Endothelial cell of umbilical vein (primary cell): Measurements from ENCODE around the gene EPB41L2. TPM values are rescaled to one million over a fixed set of nuclear protein-coding genes. Genes with fewer than 3 reads are reported as not detected.

Experiments
- BruUV-seq: library from RNA; stranded (reverse); fragments of 400-500 nt; replicated peaks from 2 replicates; lab custom pipeline; 2021; lab: Mats Ljungman, UMichigan
- CTCF ChIA-PET: fragments of 300-600, 350-600 bp; sonication (Branson Sonifier 250); formaldehyde crosslinking; loops from one replicate; lab custom pipeline; 2021; ENCODE audit warnings: antibody characterized with exemption, inconsistent platforms; lab: Charles Lee
- POLR2A ChIA-PET: fragments of 300-600, 350-600 bp; sonication (Branson Sonifier 250); formaldehyde crosslinking; loops from one replicate; lab custom pipeline; 2021; ENCODE audit warnings: antibody characterized with exemption, inconsistent platforms; lab: Charles Lee
- DNase-seq: peaks from one replicate; pipeline ENCODE4 v3.0.0-alpha.2; 2011; ENCODE audit warnings: low read depth, low spot score
- FAIRE-seq: peaks from 2 replicates; lab custom pipeline; 2011; peaks lifted over from hg19 to GRCh38; lab: Jason Lieb, UNC
- H2AFZ ChIP-seq: 2 replicates; pipeline ENCODE4 v1.6.0; 2012; ENCODE audit warnings: low read depth, low read length, control low read depth, inconsistent platforms
- H3K27ac ChIP-seq: 2 replicates; pipeline ENCODE4 v1.5.1; 2011; ENCODE audit warnings: low read depth, mild to moderate bottlenecking, control low read depth, low read length, moderate library complexity; ENCODE audit not compliant: insufficient read depth
- H3K27me3 ChIP-seq, 2 experiments: 2 replicates each; pipeline versions ENCODE4 v1.6.0 to v1.6.1; 2011; ENCODE audit warnings: low read length in 2 of 2, mixed read lengths in 1 of 2; ENCODE audit not compliant: control insufficient read depth in 2 of 2, insufficient read depth in 2 of 2
- H3K36me3 ChIP-seq, 2 experiments: 2 replicates in 1 of 2; 3 replicates in 1 of 2; pipeline ENCODE4 v1.5.1; 2011; ENCODE audit warnings: low read length in 2 of 2, mild to moderate bottlenecking in 1 of 2, moderate library complexity in 1 of 2; ENCODE audit not compliant: control insufficient read depth in 2 of 2, insufficient read depth in 2 of 2; ENCODE audit errors: extremely low read depth in 1 of 2
- H3K4me1 ChIP-seq: 3 replicates; pipeline ENCODE4 v1.5.1; 2011; ENCODE audit warnings: mild to moderate bottlenecking, low read length; ENCODE audit not compliant: control insufficient read depth, insufficient read depth; ENCODE audit errors: extremely low read depth
- H3K4me2 ChIP-seq: 2 replicates; pipeline ENCODE4 v1.6.1; 2011; ENCODE audit warnings: low read length, control low read depth, mixed read lengths; ENCODE audit not compliant: insufficient read depth
- H3K4me3 ChIP-seq, 3 experiments: fragments of 200-600 bp in 1 of 3; sonication (generic), shearing (Covaris generic) in 1 of 3; replicated peaks in 1 of 3; 2 replicates each; pipeline ENCODE4 v1.5.1; 2011 to 2016; ENCODE audit warnings: control low read depth in 3 of 3, low read length in 3 of 3, mild to moderate bottlenecking in 2 of 3, inconsistent platforms in 1 of 3, low read depth in 1 of 3, moderate library complexity in 1 of 3; ENCODE audit not compliant: insufficient read depth in 1 of 3
- H3K79me2 ChIP-seq: 2 replicates; pipeline ENCODE4 v1.6.0; 2012; ENCODE audit warnings: low read length, inconsistent platforms; ENCODE audit not compliant: control insufficient read depth, insufficient read depth
- H3K9ac ChIP-seq: replicated peaks from 2 replicates; pipeline ENCODE3; 2011; ENCODE audit warnings: low read length, control low read depth; ENCODE audit not compliant: insufficient read depth; ENCODE audit errors: extremely low read depth
- H3K9me1 ChIP-seq: replicated peaks from 3 replicates; pipeline ENCODE4 v1.6.0; 2011; ENCODE audit warnings: mild to moderate bottlenecking, low read length; ENCODE audit not compliant: control insufficient read depth, insufficient read depth; ENCODE audit errors: extremely low read depth
- H3K9me3 ChIP-seq: replicated peaks from 2 replicates; pipeline ENCODE4 v1.5.1; 2012; ENCODE audit warnings: low read length, inconsistent platforms; ENCODE audit not compliant: control insufficient read depth, insufficient read depth
- H4K20me1 ChIP-seq: replicated peaks from 2 replicates; pipeline ENCODE3; 2011; ENCODE audit warnings: mild to moderate bottlenecking, low read length; ENCODE audit not compliant: control insufficient read depth, insufficient read depth; ENCODE audit errors: extremely low read depth
- EZH2 ChIP-seq: IDR thresholded peaks from 2 replicates; pipeline ENCODE4 v1.6.1; 2012; ENCODE audit warnings: borderline replicate concordance, low read depth, mild to moderate bottlenecking, moderate library complexity, low read length, inconsistent platforms; ENCODE audit not compliant: severe bottlenecking
- FOS ChIP-seq: IDR thresholded peaks from 2 replicates; pipeline ENCODE4 v1.6.1; 2011; ENCODE audit warnings: mild to moderate bottlenecking, low read length, moderate library complexity, borderline replicate concordance; ENCODE audit not compliant: insufficient read depth
- GATA2 ChIP-seq: IDR thresholded peaks from 2 replicates; pipeline ENCODE4 v1.7.0; 2011; ENCODE audit warnings: low read depth, mild to moderate bottlenecking, moderate library complexity, mixed read lengths, low read length; ENCODE audit not compliant: insufficient read length, insufficient read depth
- JUN ChIP-seq: IDR thresholded peaks from 2 replicates; pipeline ENCODE4 v1.6.1; 2011; ENCODE audit warnings: borderline replicate concordance, low read depth; ENCODE audit not compliant: insufficient read length, insufficient read depth
- MYC ChIP-seq: IDR thresholded peaks from one replicate; pipeline ENCODE4 v1.6.1; 2011; ENCODE audit warnings: mild to moderate bottlenecking, low read depth, low read length
- POLR2A ChIP-seq: IDR thresholded peaks from 2 replicates; pipeline ENCODE4 v1.6.1; 2012; ENCODE audit warnings: low read depth, mild to moderate bottlenecking, control low read depth, low read length
- POLR2AphosphoS5 ChIP-seq: IDR thresholded peaks from 2 replicates; pipeline ENCODE4 v1.6.1; 2012; ENCODE audit warnings: low read depth, mild to moderate bottlenecking, control low read depth, low read length, moderate library complexity; ENCODE audit not compliant: insufficient read depth
- dilution Hi-C: fragments of 300-500 bp; cut with MboI; formaldehyde crosslinking; loops from one replicate; pipeline ENCODE4 v1.15.0; 2019; ENCODE audit warnings: low sequenced_read_pairs; ENCODE audit not compliant: extremely low pct_ligation_motif_present
- intact Hi-C: fragments of 100-400 bp; cut with micrococcal nuclease; formaldehyde crosslinking; loops from one replicate; pipeline ENCODE4 v1.10.0; 2022
- polyA plus RNA-seq, 4 experiments: library from polyadenylated mRNA; depleted of rRNA in 3 of 4; stranded (reverse) in 3 of 4; unstranded in 1 of 4; fragments of >200 nt; gene quantifications; 2 replicates each; pipeline versions ENCODE4 v1.2.1 to v1.2.3, GENCODE V29; 2011 to 2012; ENCODE audit warnings: missing spikeins in 1 of 4
- total RNA-seq: library from RNA; stranded (reverse); gene quantifications from 2 replicates; pipeline ENCODE4 v1.2.3, GENCODE V29; 2021
- TF ChIP-seq, protein P1 (sequence below): IDR thresholded peaks from 2 replicates; pipeline ENCODE4 v1.6.1; 2011; ENCODE audit not compliant: insufficient read depth, insufficient read length
- TF ChIP-seq, protein P2 (sequence below), 2 donors: IDR thresholded peaks; 1 replicate in 1 of 2; 2 replicates in 1 of 2; pipeline ENCODE4 v1.5.1; 2011; ENCODE audit warnings: low read length in 2 of 2, mild to moderate bottlenecking in 2 of 2, moderate library complexity in 2 of 2, control low read depth in 1 of 2, inconsistent platforms in 1 of 2, low read depth in 1 of 2; ENCODE audit not compliant: insufficient read depth in 1 of 2; ENCODE audit errors: extremely low read depth in 1 of 2

The EPB41L2 gene
- total and polyA plus RNA-seq, 2 donors (not counting 3 experiments of a cell fraction or from before 2014, with no cell fraction given), result 26.5 to 87.7 TPM

DNA sequence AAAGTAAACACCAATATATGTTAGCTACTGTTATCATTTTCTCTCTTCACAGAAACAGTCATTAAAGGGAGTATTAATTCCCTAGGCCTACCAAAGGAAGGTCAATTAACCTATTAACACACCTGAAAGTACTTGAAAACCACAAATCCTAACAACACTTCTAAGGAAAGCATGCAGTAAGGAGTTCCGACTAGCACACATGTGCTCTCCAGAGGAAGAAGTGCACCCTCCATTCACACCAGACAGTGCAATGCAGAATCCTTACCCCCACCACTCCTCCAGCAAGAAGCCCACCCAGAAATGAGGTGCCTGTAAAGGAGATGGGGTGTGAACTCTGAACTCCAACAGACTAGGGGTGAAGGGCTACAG is 58.7 kb downstream of the EPB41L2 start:
- Histone ChIP-seq H2AFZ (no peak overlapping the region), H3K9me1 (no peaks in the 10 kb centered on the region), H3K9me3 (no peaks in the 10 kb centered on the region), H3K27ac (no peak overlapping the region), H3K36me3 (no peaks in the 10 kb centered on the region), H3K79me2 (peaks cover 59% of the 10 kb centered on the region), H3K4me3 (no peak overlapping the region), H3K4me2 (no peak overlapping the region), H3K4me1 (no peaks in the 10 kb centered on the region), H3K9ac (no peak overlapping the region), H3K27me3 (no peaks in the 10 kb centered on the region), H4K20me1 (no peaks in the 10 kb centered on the region)
- intact Hi-C loops, result no loop called here
- DNase-seq (no peak), FAIRE-seq (no peak)
- BruUV-seq, result no TSS peak
- ChIA-PET POLR2A (interaction anchor here (0.6 kb wide), 1 partner anchor 37 kb away, joined by 4 read pairs; no protein-coding TSS in a partner anchor), CTCF (interaction anchor here (1.2 to 3.1 kb wide), 3 partner anchors 9 to 13 kb away, joined by 4 to 12 read pairs (median 5); no protein-coding TSS in a partner anchor)
- dilution Hi-C loops, result no loop called here
- TF ChIP-seq, protein P1, sequence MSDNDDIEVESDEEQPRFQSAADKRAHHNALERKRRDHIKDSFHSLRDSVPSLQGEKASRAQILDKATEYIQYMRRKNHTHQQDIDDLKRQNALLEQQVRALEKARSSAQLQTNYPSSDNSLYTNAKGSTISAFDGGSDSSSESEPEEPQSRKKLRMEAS, result no peak
- TF ChIP-seq, protein P2, sequence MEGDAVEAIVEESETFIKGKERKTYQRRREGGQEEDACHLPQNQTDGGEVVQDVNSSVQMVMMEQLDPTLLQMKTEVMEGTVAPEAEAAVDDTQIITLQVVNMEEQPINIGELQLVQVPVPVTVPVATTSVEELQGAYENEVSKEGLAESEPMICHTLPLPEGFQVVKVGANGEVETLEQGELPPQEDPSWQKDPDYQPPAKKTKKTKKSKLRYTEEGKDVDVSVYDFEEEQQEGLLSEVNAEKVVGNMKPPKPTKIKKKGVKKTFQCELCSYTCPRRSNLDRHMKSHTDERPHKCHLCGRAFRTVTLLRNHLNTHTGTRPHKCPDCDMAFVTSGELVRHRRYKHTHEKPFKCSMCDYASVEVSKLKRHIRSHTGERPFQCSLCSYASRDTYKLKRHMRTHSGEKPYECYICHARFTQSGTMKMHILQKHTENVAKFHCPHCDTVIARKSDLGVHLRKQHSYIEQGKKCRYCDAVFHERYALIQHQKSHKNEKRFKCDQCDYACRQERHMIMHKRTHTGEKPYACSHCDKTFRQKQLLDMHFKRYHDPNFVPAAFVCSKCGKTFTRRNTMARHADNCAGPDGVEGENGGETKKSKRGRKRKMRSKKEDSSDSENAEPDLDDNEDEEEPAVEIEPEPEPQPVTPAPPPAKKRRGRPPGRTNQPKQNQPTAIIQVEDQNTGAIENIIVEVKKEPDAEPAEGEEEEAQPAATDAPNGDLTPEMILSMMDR (IDR thresholded peaks at IDR 0.05; ENCODE audit: extremely low read depth in 1 of 2, insufficient read depth in 1 of 2, low read depth in 1 of 2, low read length in 2 of 2), result no peak
- TF ChIP-seq GATA2 (no peak), POLR2A (no peak), JUN (no peak), FOS (no peak), MYC (no peak), POLR2AphosphoS5 (no peak), EZH2 (no peak)
